Epithelial cell of esophagus (primary cell): ENCODE data around the gene SRSF1.

Experiments
- DNase-seq: peaks from one replicate; pipeline ENCODE4 v3.0.0; 2010; ENCODE audit warnings: low read depth
- H3K4me3 ChIP-seq: 2 replicates; pipeline ENCODE4 v1.5.1; 2011; ENCODE audit warnings: mild to moderate bottlenecking, low read length, control low read depth
- TF ChIP-seq, protein P1 (sequence below): IDR thresholded peaks from 2 replicates; pipeline ENCODE4 v1.5.1; 2011; ENCODE audit warnings: low read depth, mild to moderate bottlenecking, low read length, control low read depth, inconsistent platforms; ENCODE audit not compliant: insufficient read depth; ENCODE audit errors: missing control alignments

Gene SRSF1, protein sequence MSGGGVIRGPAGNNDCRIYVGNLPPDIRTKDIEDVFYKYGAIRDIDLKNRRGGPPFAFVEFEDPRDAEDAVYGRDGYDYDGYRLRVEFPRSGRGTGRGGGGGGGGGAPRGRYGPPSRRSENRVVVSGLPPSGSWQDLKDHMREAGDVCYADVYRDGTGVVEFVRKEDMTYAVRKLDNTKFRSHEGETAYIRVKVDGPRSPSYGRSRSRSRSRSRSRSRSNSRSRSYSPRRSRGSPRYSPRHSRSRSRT

DNA sequence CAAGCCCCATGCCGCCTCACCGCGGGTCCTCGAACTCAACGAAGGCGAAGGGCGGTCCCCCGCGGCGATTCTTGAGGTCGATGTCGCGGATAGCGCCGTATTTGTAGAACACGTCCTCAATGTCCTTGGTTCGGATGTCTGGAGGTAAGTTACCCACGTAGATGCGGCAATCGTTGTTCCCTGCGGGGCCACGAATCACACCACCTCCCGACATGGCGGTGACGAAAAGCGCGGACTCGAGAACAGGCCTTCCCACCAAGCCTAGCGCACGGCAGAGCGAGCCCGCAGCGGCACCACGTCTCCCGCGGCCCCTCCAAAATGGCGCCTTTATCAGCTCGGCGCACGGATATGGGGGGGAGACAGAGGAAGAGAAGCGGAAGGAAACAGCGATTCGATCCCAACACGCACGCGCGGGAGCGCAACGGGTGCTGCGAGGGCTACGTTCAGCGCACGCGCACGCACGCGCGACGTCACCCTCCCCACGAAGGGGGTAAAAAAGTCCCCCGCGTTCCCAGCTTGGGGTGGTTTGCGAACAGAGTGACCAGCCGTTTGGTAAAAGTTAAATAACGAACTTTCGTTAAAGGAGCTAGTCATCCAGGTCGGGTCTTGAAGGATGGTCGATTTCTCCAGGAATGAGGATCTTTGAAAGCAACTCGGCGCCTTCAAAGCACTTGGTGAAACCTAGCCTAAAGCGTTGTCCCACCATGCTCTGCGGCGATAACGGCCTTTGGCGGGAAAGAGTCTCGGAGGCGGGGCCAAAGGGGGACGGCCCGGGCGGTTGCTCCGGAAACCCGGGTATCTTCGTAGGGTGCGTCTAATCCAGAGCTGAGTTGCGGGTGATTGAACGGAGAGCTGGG is at the start of gene SRSF1:
TSS of gene SRSF1 (minus strand) at position 323 of the 857 bp plus-strand sequence. CDS start at position 214, 109 bp downstream.
- peak; percentile 98 for DNase-seq
- TF ChIP-seq, protein P1, sequence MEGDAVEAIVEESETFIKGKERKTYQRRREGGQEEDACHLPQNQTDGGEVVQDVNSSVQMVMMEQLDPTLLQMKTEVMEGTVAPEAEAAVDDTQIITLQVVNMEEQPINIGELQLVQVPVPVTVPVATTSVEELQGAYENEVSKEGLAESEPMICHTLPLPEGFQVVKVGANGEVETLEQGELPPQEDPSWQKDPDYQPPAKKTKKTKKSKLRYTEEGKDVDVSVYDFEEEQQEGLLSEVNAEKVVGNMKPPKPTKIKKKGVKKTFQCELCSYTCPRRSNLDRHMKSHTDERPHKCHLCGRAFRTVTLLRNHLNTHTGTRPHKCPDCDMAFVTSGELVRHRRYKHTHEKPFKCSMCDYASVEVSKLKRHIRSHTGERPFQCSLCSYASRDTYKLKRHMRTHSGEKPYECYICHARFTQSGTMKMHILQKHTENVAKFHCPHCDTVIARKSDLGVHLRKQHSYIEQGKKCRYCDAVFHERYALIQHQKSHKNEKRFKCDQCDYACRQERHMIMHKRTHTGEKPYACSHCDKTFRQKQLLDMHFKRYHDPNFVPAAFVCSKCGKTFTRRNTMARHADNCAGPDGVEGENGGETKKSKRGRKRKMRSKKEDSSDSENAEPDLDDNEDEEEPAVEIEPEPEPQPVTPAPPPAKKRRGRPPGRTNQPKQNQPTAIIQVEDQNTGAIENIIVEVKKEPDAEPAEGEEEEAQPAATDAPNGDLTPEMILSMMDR, result no peak
- peak within 1 kb of the TSS; percentile 98 for H3K4me3 ChIP-seq

DNA sequence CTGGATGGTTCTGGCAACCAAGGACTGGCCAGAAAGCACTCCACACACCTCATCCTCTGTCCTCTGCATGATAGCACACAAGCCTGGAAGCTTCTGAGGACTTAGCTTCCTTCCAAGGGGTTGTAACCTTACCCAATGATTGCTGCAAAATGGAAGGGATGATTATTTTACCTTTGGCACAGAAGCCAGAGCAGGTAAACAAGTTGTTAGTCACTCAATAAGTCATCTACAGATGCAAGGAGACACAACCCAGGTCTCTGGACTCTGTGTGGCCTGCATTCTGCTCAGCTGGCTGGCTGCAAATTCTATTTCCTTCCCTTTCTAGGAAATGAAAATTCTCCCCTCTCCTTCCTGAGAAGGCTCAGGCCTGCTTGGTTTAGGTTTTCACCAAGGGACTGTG is 49.4 kb upstream of the SRSF1 start:
- TF ChIP-seq, protein P1, result no peak
- peak; percentile 64 for DNase-seq

DNA sequence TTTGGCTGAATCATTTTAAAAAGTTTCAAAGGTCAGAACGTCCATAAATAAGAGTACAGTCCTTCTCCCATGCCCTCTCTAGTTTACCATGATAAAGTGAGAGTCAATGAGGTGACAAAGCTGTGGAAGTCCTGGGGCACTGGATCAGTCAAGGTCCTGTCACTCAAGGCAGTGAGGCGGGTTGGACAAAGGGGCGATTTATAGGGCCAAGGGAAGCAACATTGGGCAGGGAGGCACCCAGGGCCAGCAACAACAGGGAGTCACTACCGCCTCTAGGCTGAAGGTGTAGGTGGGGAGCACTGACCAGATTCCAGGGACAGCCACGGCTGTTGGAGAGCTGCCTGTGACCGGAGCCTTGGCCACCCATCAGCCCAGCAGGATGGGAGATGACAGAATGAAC is 47.6 kb upstream of the SRSF1 start:
- DNase-seq, result no peak
- TF ChIP-seq, protein P1, result no peak
- H3K4me3 ChIP-seq, result no peak overlapping the region

More for the DNA sequence above, 49.4 kb upstream of the SRSF1 start:
- no peak overlapping the region for H3K4me3 ChIP-seq

DNA sequence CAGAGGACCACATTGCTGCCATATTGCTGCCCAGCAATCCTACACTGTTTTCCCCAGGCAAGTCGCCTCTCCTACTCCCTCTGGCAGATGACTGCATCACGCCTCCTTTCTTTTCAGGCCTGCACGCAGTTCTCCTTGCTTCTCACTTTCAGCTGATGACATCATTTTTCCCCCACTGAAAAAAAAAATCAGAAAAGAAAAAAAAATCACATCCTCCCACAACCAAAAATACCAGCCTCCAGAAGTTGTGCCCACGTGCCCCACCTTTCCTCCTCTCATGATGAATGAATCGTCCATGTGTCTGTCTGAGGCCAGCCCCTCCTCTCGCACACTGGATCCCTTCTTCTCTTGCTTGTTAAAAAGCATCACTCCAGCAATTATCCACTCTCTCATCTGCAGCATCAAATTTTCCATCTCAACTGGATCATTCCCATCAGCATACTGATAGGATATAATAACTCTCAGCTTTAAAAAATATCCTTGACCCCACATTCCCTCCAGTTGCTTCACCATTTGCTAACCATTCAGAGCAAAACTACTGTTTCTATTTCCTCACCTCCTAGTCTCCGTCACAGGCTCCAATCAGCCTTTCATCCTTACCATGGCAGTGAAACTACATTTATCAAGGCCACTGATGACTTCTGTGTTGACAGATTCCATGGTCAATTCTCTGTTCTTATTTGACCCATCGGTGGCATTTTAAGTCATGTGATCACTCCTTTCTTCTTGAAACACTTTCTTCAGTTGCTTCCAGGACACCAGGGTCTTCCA is 46.1 kb upstream of the SRSF1 start:
- TF ChIP-seq, protein P1, result no peak
- no peak for DNase-seq
- no peak overlapping the region for H3K4me3 ChIP-seq

DNA sequence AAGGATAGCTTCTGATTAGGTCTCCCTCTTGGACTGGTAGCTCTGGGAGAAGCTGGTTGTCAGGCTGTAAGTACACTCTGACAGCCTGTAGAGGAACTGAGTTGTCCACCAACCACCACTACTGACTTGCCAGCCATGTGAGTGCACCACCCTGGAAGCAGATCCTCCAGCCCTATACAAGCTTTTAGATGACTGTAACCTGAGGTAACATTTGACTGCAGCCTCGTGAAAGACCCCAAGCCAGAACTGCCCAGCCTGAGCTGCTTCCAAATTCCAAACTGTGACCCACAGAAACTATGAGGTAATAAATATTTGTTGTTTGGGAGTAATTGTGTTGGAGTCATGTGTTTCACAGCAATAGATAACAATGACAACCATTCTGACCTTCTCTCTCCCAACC is 45.4 kb upstream of the SRSF1 start:
- TF ChIP-seq, protein P1, result no peak
- no peak for DNase-seq
- H3K4me3 ChIP-seq, result no peak overlapping the region

DNA sequence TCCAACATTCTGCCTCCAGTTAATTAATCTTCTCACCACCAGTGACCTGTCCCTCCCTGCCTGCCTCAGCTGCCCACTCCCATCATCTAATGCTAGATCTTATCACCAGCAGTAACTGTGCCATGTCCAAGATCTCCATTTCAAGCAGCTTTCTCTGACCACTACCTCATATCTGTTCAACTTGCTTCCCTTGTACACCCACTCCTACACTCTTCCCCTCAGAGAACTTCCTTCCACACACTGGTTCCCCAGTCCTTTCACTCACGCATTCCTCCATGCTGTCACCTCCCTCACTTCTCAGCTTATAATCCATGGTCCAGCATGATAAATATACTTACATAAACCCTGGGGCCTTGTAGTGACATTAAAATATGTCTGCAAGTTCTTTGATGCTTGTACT is 44.4 kb upstream of the SRSF1 start:
- DNase-seq, result no peak
- H3K4me3 ChIP-seq, result no peak overlapping the region
- TF ChIP-seq, protein P1, result no peak
